GM13976 (cell line): ENCODE measurements around the gene SFSWAP.

ENCODE experiments used
- DNase-seq: peaks from one replicate; pipeline ENCODE4 v3.0.0; 2012; ENCODE audit warnings: low spot score
- in situ Hi-C: fragments of 300-500 bp; cut with MboI; formaldehyde crosslinking; loops from one replicate; pipeline ENCODE4 v1.12.0; 2022; ENCODE audit warnings: low sequenced_read_pairs, mixed read lengths, inconsistent platforms; ENCODE audit not compliant: unreplicated experiment
- TF ChIP-seq, protein P1 (sequence below): IDR thresholded peaks from 2 replicates; pipeline ENCODE4 v1.5.1; 2012; ENCODE audit warnings: borderline replicate concordance, mild to moderate bottlenecking; ENCODE audit not compliant: insufficient read depth; ENCODE audit errors: extremely low read depth, missing control alignments, control extremely low read depth

The SFSWAP gene

DNA sequence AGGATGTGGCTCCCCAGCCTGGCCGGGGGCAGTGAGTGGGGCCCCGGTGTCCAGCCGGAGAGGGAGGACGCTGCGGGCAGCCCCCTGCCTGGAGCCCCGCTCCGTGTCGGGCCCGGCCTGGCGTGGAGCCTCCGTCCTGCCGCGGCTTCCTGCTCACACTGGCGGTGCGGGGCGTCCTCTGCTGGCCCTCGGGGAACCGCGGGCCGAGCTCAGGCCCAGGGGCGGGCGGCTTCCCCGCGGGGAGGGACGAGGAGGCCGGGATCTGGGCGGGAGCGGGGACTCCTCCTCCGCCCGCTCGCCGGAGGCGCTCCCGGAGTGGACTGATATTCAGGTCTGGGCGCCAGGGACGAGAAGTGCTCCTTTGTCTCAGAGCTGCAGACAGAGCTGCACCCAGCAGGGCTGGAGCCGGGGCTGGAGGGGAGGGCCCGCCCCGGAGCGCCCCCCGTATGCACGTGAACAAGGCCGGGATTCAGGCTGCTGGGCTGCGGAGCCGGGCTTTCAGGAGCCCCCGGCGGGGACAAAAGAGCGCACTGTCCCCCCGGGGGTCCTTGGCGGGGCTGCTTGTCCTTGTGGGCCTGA lies 119.5 kb downstream of the SFSWAP start:
- DNase-seq = peak; percentile 80
- TF ChIP-seq, protein P1, sequence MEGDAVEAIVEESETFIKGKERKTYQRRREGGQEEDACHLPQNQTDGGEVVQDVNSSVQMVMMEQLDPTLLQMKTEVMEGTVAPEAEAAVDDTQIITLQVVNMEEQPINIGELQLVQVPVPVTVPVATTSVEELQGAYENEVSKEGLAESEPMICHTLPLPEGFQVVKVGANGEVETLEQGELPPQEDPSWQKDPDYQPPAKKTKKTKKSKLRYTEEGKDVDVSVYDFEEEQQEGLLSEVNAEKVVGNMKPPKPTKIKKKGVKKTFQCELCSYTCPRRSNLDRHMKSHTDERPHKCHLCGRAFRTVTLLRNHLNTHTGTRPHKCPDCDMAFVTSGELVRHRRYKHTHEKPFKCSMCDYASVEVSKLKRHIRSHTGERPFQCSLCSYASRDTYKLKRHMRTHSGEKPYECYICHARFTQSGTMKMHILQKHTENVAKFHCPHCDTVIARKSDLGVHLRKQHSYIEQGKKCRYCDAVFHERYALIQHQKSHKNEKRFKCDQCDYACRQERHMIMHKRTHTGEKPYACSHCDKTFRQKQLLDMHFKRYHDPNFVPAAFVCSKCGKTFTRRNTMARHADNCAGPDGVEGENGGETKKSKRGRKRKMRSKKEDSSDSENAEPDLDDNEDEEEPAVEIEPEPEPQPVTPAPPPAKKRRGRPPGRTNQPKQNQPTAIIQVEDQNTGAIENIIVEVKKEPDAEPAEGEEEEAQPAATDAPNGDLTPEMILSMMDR = peak; percentile 64
- in situ Hi-C loops = no loop called here

DNA sequence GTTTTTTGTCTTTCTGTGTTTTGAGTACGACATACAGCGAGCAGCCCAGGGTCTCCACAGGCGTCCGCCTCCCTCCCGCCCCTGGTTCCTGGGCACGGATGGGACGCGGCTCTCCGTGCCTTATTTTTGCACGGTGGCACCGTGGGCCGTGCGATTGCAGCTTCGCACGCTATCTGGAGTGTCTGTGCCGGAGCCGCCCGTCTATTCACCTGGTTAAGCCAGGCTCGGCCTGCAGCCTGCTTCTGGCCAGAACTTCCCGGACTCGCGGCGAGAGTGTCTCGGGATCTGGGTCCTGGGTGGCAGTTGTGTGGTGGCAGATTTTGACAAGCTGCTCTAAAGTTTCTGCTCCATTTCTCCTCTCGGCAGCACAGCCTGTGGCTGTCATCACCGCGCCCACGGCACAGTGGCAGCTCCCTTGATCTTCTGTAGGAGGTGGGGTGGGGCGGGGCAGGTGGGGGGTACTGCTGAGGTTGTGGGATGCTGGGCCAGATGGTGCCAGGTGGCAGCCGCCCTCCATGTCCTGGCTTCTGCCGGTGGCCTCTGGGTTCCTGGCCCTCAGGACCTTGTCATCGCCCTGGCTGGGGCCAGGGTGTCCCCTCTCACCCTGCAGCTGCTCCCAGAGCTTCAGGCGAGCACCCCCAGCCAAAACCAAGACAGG lies 120.2 kb downstream of the SFSWAP start:
- DNase-seq = no peak
- TF ChIP-seq, protein P1 = no peak
- in situ Hi-C loops = no loop called here

DNA sequence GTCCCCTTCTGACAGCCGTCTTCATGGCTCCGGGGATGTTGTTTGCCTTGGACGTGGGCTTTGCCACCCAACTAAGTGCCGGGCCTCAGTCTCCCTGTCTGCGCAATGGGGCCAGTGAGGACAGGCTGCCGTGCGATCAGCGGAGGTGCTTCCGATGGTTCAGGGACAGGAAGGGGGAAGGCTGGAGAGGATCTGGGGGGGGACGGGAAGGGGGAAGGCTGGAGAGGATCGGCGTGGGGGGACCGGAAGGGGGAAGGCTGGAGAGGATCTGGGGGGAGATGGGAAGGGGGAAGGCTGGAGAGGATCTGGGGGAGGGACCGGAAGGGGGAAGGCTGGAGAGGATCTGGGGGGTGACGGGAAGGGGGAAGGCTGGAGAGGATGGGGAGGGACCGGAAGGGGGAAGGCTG lies 120.7 kb downstream of the SFSWAP start:
- no peak for DNase-seq
- TF ChIP-seq, protein P1 = no peak
- in situ Hi-C loops = no loop called here

DNA sequence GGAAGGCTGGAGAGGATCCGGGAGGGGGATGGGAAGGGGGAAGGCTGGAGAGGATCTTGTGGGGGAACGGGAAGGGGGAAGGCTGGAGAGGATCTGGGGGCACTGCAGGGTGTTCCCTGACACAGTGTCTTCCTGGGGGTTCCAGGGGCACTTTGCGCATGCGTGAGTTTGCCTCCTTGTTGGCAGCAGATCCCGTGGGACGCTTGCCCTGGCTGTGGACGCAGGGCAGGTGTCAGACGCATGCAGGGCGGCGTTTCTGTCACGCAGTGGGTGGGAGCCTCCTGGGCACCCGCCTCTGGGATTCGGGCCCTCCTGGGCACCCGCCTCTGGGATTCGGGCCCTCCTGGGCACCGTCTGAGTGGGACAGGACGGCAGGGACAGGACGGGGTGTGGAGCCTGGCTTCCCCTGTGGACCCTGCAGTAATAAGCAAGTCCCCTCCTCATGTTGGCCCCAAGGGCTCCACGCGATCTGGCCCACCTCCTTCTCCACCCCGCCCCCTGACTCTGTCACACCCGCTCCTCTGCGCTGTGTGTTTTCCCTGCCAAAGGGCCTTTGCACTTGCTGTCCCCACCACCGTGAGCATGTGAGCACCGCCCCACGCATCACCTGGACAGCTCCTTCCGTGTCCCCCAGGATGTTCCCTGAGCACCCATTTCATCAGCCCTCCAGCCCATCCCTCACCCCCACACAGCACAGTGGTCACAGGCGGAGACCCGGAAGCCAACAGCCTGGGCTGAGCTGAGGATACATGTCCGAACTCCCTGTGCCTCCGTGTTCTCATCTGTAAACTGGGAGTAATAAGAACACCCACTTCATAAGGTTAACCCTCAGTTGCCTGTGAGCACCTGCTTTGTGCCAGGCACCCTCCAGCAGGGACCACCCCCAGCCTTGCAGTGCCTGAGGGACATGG lies 121.7 kb downstream of the SFSWAP start:
- in situ Hi-C loops = no loop called here
- TF ChIP-seq, protein P1 = no peak
- DNase-seq = no peak

DNA sequence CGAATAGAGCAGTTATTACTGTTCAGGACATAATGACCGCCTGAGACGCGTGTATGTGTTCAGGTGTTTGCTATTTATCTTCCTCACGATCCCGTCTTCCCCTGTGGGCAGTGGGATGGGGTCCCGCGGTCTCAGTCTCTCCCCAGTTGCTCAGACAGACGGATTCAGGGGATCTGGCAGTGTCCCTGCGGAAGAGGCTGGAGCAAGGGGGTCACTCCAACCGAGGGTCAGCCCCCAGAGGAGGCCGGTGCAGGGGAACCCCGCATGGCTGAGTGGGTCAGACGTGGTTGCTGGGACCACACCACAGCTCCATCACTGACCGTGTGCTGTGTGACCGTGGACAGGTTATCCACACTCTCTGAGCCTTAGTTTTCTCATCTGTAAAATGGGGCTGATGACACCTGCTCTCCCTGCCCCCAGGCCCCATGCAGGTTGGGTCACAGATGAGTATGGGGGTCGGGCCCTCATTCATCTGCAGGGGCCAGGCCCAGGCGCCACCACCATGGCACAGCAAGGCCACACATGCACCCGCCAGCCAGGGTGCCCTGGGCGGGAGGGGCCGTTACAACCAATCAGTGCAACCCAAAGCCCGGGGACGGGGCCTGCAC lies 122.5 kb downstream of the SFSWAP start:
- DNase-seq = no peak
- in situ Hi-C loops = no loop called here
- TF ChIP-seq, protein P1 = no peak
